K562 (cell line): ENCODE measurements around the gene LYSMD4. TPM values are rescaled to one million over a fixed set of nuclear protein-coding genes. Genes with fewer than 3 reads are reported as not detected.

ENCODE experiments used
- ATAC-seq: fragments of 200-7000 bp; cut with Tn5 transposase; 3 replicates; pipeline ENCODE4 v1.9.1; 2020; ENCODE audit warnings: moderate library complexity
- BruUV-seq: library from RNA; stranded (reverse); fragments of 400-500 nt; replicated peaks from 2 replicates; lab custom pipeline; 2021; lab: Mats Ljungman, UMichigan
- CTCF ChIA-PET: fragments of 300-600 bp; formaldehyde crosslinking; extraction: SDS; loops from one replicate; lab custom pipeline; 2021; ENCODE audit warnings: low intra/inter-chr PET ratio; lab: Yijun Ruan, JAX
- POLR2A ChIA-PET: fragments of 300-600, 350-650 bp; sonication (Branson Sonifier 250); formaldehyde crosslinking; extraction: SDS; loops from one replicate; lab custom pipeline; 2021; ENCODE audit warnings: antibody characterized with exemption, inconsistent platforms; lab: Yijun Ruan, JAX
- DNase-seq, 4 experiments: peaks; one replicate each; pipeline versions ENCODE4 v3.0.0 to v3.0.0-alpha.2; 2011 to 2018; ENCODE audit warnings: low spot score in 3 of 4, mixed read lengths in 3 of 4; ENCODE audit errors: extremely low read depth in 1 of 4
- FAIRE-seq: peaks from 2 replicates; lab custom pipeline; 2011; peaks lifted over from hg19 to GRCh38; lab: Jason Lieb, UNC
- H2AFZ ChIP-seq: 2 replicates; pipeline ENCODE4 v1.6.0; 2011; ENCODE audit warnings: low read depth, low read length, control low read depth, inconsistent platforms
- H3K27ac ChIP-seq: fragments of 200-600 bp; 3 replicates; pipeline ENCODE4 v1.8.0; 2011; ENCODE audit warnings: low read depth, mild to moderate bottlenecking, control low read depth, inconsistent platforms, low read length, moderate library complexity, mixed read lengths; ENCODE audit errors: extremely low read depth
- H3K27me3 ChIP-seq, 2 experiments: fragments of 300-600 bp in 1 of 2; 2 replicates in 1 of 2; 3 replicates in 1 of 2; pipeline versions ENCODE4 v1.6.0 to v1.8.0; 2011; ENCODE audit warnings: inconsistent platforms in 2 of 2, low read length in 2 of 2, mild to moderate bottlenecking in 1 of 2, mixed read lengths in 1 of 2, moderate library complexity in 1 of 2; ENCODE audit not compliant: control insufficient read depth in 2 of 2, insufficient read depth in 2 of 2
- H3K36me3 ChIP-seq: fragments of 300-600 bp; 3 replicates; pipeline ENCODE4 v1.8.0; 2011; ENCODE audit warnings: mild to moderate bottlenecking, low read length, inconsistent platforms; ENCODE audit not compliant: control insufficient read depth, insufficient read depth
- H3K4me1 ChIP-seq, 2 experiments: fragments of 200-600 bp in 1 of 2; replicated peaks in 1 of 2; 2 replicates in 1 of 2; 3 replicates in 1 of 2; pipeline versions ENCODE4 v1.5.1 to v1.8.0; 2011; ENCODE audit warnings: inconsistent platforms in 2 of 2, low read length in 2 of 2, mild to moderate bottlenecking in 1 of 2, mixed read lengths in 1 of 2, moderate library complexity in 1 of 2; ENCODE audit not compliant: control insufficient read depth in 2 of 2, insufficient read depth in 2 of 2
- H3K4me2 ChIP-seq: 2 replicates; pipeline ENCODE4 v1.6.1; 2011; ENCODE audit warnings: low read length, control low read depth, inconsistent platforms, mixed read lengths; ENCODE audit not compliant: insufficient read depth
- H3K4me3 ChIP-seq: fragments of 200-600 bp; sonication (generic), shearing (Covaris generic); 2 replicates; pipeline ENCODE4 v1.5.1; 2016; ENCODE audit warnings: control low read depth, inconsistent platforms
- H3K79me2 ChIP-seq: fragments of 200-600 bp; 3 replicates; pipeline ENCODE4 v1.8.0; 2011; ENCODE audit warnings: low read length, inconsistent platforms; ENCODE audit not compliant: control insufficient read depth, insufficient read depth
- H3K9ac ChIP-seq, 2 experiments: 2 replicates each; pipeline versions ENCODE4 v1.6.0 to v1.6.1; 2011; ENCODE audit warnings: low read depth in 2 of 2, low read length in 2 of 2, control low read depth in 1 of 2, inconsistent platforms in 1 of 2, mild to moderate bottlenecking in 1 of 2, mixed read lengths in 1 of 2; ENCODE audit not compliant: insufficient read depth in 1 of 2
- H3K9me1 ChIP-seq: one replicate; pipeline ENCODE4 v1.6.0; 2011; ENCODE audit warnings: inconsistent platforms, mild to moderate bottlenecking, low read length, moderate library complexity; ENCODE audit not compliant: control insufficient read depth, insufficient read depth
- H3K9me3 ChIP-seq: replicated peaks from 2 replicates; pipeline ENCODE4 v1.5.1; 2011; ENCODE audit warnings: low read depth, low read length, inconsistent platforms; ENCODE audit not compliant: control insufficient read depth, insufficient read depth
- H4K20me1 ChIP-seq: replicated peaks from 2 replicates; pipeline ENCODE4 v1.6.1; 2011; ENCODE audit warnings: low read length, inconsistent platforms, mixed read lengths; ENCODE audit not compliant: control insufficient read depth, insufficient read depth
- CBX2 ChIP-seq: fragments of 200-600 bp; sonication (generic); IDR thresholded peaks from one replicate; pipeline ENCODE4 v1.6.1; 2012; ENCODE audit warnings: mild to moderate bottlenecking, low read length, inconsistent platforms; ENCODE audit not compliant: insufficient read depth, poor library complexity, severe bottlenecking
- EZH2 ChIP-seq: IDR thresholded peaks from 2 replicates; pipeline ENCODE4 v1.6.1; 2012; ENCODE audit warnings: low read depth, mild to moderate bottlenecking, inconsistent platforms, low read length, borderline replicate concordance
- GABPA ChIP-seq: fragments of 200-800 bp; sonication (Bioruptor generic); conservative IDR thresholded peaks from 2 replicates; pipeline ENCODE4 v1.6.1; 2016; ENCODE audit warnings: low read depth, missing genetic modification characterization, missing compliant biosample characterization
- GABPB1 ChIP-seq: sonication (generic); formaldehyde crosslinking; IDR thresholded peaks from 2 replicates; pipeline ENCODE4 v1.8.0; 2022; ENCODE audit warnings: mild to moderate bottlenecking, missing genetic modification reagents
- HDAC3 ChIP-seq: fragments of 450-650 bp; IDR thresholded peaks from 2 replicates; pipeline ENCODE4 v1.6.1; 2018; ENCODE audit warnings: borderline replicate concordance, mild to moderate bottlenecking, moderate library complexity; ENCODE audit not compliant: partially characterized antibody
- MAFF ChIP-seq: IDR thresholded peaks from 2 replicates; pipeline ENCODE4 v1.6.1; 2012; ENCODE audit warnings: low read length, improper control_type of control experiment
- NFE2 ChIP-seq: IDR thresholded peaks from 2 replicates; pipeline ENCODE4 v1.6.1; 2014; ENCODE audit warnings: antibody characterized with exemption, low read depth
- NFE2L1 ChIP-seq: fragments of 450-650 bp; IDR thresholded peaks from 2 replicates; pipeline ENCODE4 v1.6.1; 2016; ENCODE audit warnings: missing genetic modification characterization, low read depth, mild to moderate bottlenecking, missing compliant biosample characterization, moderate library complexity, borderline replicate concordance
- PTBP1 ChIP-seq: fragments of 200-400 bp; formaldehyde crosslinking; IDR thresholded peaks from 2 replicates; pipeline ENCODE4 v1.6.1; 2017; ENCODE audit warnings: low read depth, low read length
- ZKSCAN3 ChIP-seq: fragments of 250-450 bp; sonication (Bioruptor Pico); IDR thresholded peaks from 2 replicates; pipeline ENCODE4 v1.4.0; 2020
- WGBS: fragments of 100-300 bp; shearing (Covaris generic); methylation state at CpG from one replicate; pipeline ENCODE4 v1.1.6; 2016; ENCODE audit warnings: low coverage, mixed read lengths; ENCODE audit not compliant: insufficient coverage; ENCODE audit errors: missing lambda C conversion rate; 5-methylcytosine and 5-hydroxymethylcytosine counted together
- in situ Hi-C: fragments of 300-500 bp; cut with MboI; formaldehyde crosslinking; loops from 4 replicates; pipeline ENCODE4 v1.15.0; 2018; ENCODE audit warnings: inconsistent platforms, mixed read lengths
- intact Hi-C: fragments of 100-400 bp; cut with micrococcal nuclease; formaldehyde crosslinking; loops from 2 replicates; pipeline ENCODE4 v1.14.2; 2022
- polyA plus RNA-seq, 8 experiments: library from polyadenylated mRNA; depleted of rRNA in 4 of 8; stranded (reverse) in 5 of 8; unstranded in 3 of 8; fragments of >200 nt; fragmentation: Nextera tagmentation in 2 of 8; fragmentation: Illumina TruSeq in 1 of 8; extraction: Ambion mirVana in 2 of 8; extraction: Trizol in 1 of 8; gene quantifications; 2 replicates each; pipeline versions ENCODE4 v1.2.1 to v1.2.3, GENCODE V29; 2011 to 2014; ENCODE audit warnings: inconsistent platforms in 1 of 8, missing spikeins in 1 of 8
- total RNA-seq, 7 experiments: library from RNA; depleted of rRNA in 6 of 7; stranded (reverse); fragments of >200 nt in 6 of 7; fragmentation: Illumina TruSeq in 2 of 7; extraction: Trizol in 2 of 7; gene quantifications; 2 replicates each; pipeline versions ENCODE4 v1.2.1 to v1.2.3, GENCODE V29; 2011 to 2021; ENCODE audit warnings: low replicate concordance in 1 of 7
- TF ChIP-seq, protein P1 (sequence below): fragments of 450-650 bp; formaldehyde crosslinking; IDR thresholded peaks from 2 replicates; pipeline ENCODE4 v1.4.0; 2020; ENCODE audit warnings: mild to moderate bottlenecking

LYSMD4 gene
- total and polyA plus RNA-seq, 9 of the 15 experiments (the other 6 are each of a cell fraction or from before 2014, with no cell fraction given): 0.46 to 3.1 (median 2.0) TPM

DNA sequence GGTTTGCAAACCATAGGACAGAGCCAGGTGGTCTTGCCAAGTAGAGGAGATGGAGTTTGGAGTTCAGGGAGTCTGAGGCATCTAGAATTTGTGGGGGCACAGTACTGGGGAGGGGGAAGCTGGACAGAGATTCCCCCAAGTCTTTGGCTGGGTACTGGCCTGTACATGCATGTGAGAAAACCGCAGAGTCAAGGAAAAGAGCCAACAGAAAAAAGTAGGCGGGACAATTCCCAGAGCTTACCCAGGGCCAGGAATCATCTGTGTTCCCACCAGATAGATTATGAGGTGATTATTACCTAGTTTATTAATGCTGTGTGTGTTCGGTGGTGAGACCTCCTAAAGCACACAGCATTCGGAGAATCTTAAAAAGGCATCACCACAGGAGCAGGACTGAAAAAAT lies 11.3 kb downstream of the LYSMD4 start:
- H3K4me3 ChIP-seq: no peak overlapping the region
- ATAC-seq: no peak
- H3K27ac ChIP-seq: no peak overlapping the region
- ChIA-PET POLR2A (no interaction called here), CTCF (interaction anchor here (0.6 kb wide), 1 partner anchor 9 kb away, joined by 3 read pairs; no protein-coding TSS in a partner anchor)
- H4K20me1 ChIP-seq: no peaks in the 10 kb centered on the region; the same call in 1 of the 2 replicates
- H2AFZ ChIP-seq: no peak overlapping the region
- DNase-seq: no peak
- H3K27me3 ChIP-seq: peaks cover 0 to 23% of the 10 kb centered on the region in 2 experiments
- no peaks in the 10 kb centered on the region for H3K79me2 ChIP-seq
- no peaks in the 10 kb centered on the region for H3K4me1 ChIP-seq
- no peaks in the 10 kb centered on the region for H3K9me3 ChIP-seq
- TF ChIP-seq NFE2 (no peak), ZKSCAN3 (CRISPR knock-in tag) (no peak), CBX2 (no peak), PTBP1 (no peak), NFE2L1 (no peak), EZH2 (no peak), GABPB1 (no peak), MAFF (no peak), GABPA (no peak), HDAC3 (no peak)
- TF ChIP-seq, protein P1, sequence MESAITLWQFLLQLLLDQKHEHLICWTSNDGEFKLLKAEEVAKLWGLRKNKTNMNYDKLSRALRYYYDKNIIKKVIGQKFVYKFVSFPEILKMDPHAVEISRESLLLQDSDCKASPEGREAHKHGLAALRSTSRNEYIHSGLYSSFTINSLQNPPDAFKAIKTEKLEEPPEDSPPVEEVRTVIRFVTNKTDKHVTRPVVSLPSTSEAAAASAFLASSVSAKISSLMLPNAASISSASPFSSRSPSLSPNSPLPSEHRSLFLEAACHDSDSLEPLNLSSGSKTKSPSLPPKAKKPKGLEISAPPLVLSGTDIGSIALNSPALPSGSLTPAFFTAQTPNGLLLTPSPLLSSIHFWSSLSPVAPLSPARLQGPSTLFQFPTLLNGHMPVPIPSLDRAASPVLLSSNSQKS (CRISPR knock-in tag): no peak
- BruUV-seq: no TSS peak
- in situ Hi-C loops: no loop called here
- H3K9ac ChIP-seq: no peak overlapping the region
- no peaks in the 10 kb centered on the region for H3K9me1 ChIP-seq
- no peaks in the 10 kb centered on the region for H3K36me3 ChIP-seq
- H3K4me2 ChIP-seq: no peak overlapping the region
- FAIRE-seq: no peak
- 23% methylated on average over 4 of the region's 4 CpGs for WGBS
- intact Hi-C loops: no loop called here
